Prostate gland (tissue), 2 donors: ENCODE results near the gene RASSF4.

Experiments used
- CTCF ChIP-seq, 4 experiments: fragments of 200-600 bp in 2 of 4; fragments of 450-650 bp in 2 of 4; sonication (generic) in 2 of 4; IDR thresholded peaks; 1 replicate in 3 of 4; 2 replicates in 1 of 4; pipeline ENCODE4 v1.5.1; 2016 to 2019; ENCODE audit warnings: antibody characterized with exemption in 4 of 4, mild to moderate bottlenecking in 2 of 4, moderate library complexity in 2 of 4
- POLR2A ChIP-seq: fragments of 450-650 bp; IDR thresholded peaks from one replicate; pipeline ENCODE4 v1.6.1; 2016; ENCODE audit warnings: antibody characterized with exemption, mild to moderate bottlenecking
- POLR2AphosphoS5 ChIP-seq: sonication (generic); formaldehyde crosslinking; IDR thresholded peaks from one replicate; pipeline ENCODE4 v1.6.1; 2017; ENCODE audit warnings: antibody characterized with exemption

- TF ChIP-seq POLR2AphosphoS5: no peak
- TF ChIP-seq CTCF (IDR thresholded peaks at IDR 0.05): no peak
- no peak for TF ChIP-seq POLR2A
These were observed 27.1 kb downstream of the RASSF4 start for GRCh38 chr10:44986670-44987069.
